Measurements from ENCODE around the gene TAOK3. TPM values are rescaled to one million over a fixed set of nuclear protein-coding genes. Genes with fewer than 3 reads are reported as not detected.
"Not testable (repeated sequence)": the region's sequence is repeated elsewhere in the genome, so short reads cannot be mapped to it uniquely, and the experiment has no call there.

The TAOK3 gene
- total RNA-seq, 1 experiment from 2014 or later: 17.7 TPM

GRCh38 chr12:118259079-118259478 is 113.6 kb downstream of the TAOK3 start:
- Mint-ChIP-seq H3K9me3 (ENCODE audit: unreplicated experiment) (no peaks in the 10 kb centered on the region), H3K4me3 (ENCODE audit: unreplicated experiment) (no peak overlapping the region), H3K27ac (ENCODE audit: unreplicated experiment) (no peak overlapping the region), H3K27me3 (ENCODE audit: insufficient read depth, unreplicated experiment) (no peaks in the 10 kb centered on the region), H3K36me3 (ENCODE audit: insufficient read depth, unreplicated experiment) (no peaks in the 10 kb centered on the region), H3K4me1 (ENCODE audit: low read depth, unreplicated experiment) (no peaks in the 10 kb centered on the region)
- H3K36me3 ChIP-seq (ENCODE audit: control insufficient read depth, insufficient read depth, low read length): no peaks in the 10 kb centered on the region
- TF ChIP-seq, protein P1, sequence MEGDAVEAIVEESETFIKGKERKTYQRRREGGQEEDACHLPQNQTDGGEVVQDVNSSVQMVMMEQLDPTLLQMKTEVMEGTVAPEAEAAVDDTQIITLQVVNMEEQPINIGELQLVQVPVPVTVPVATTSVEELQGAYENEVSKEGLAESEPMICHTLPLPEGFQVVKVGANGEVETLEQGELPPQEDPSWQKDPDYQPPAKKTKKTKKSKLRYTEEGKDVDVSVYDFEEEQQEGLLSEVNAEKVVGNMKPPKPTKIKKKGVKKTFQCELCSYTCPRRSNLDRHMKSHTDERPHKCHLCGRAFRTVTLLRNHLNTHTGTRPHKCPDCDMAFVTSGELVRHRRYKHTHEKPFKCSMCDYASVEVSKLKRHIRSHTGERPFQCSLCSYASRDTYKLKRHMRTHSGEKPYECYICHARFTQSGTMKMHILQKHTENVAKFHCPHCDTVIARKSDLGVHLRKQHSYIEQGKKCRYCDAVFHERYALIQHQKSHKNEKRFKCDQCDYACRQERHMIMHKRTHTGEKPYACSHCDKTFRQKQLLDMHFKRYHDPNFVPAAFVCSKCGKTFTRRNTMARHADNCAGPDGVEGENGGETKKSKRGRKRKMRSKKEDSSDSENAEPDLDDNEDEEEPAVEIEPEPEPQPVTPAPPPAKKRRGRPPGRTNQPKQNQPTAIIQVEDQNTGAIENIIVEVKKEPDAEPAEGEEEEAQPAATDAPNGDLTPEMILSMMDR (IDR thresholded peaks at IDR 0.05; ENCODE audit: insufficient read depth in 1 of 2, low read depth in 1 of 2, low read length in 1 of 2, severe bottlenecking in 1 of 2, unreplicated experiment in 1 of 2): no peak
- H3K27me3 ChIP-seq (replicated peaks; ENCODE audit: control insufficient read depth, insufficient read depth, low read length): no peaks in the 10 kb centered on the region
- H3K9me3 ChIP-seq: no peaks in the 10 kb centered on the region; the same call in 1 of the 2 replicates
- POLR2A ChIA-PET: no interaction called here
- H3K4me1 ChIP-seq: no peaks in the 10 kb centered on the region
- DNase-seq: no peak
- intact Hi-C loops (cut with micrococcal nuclease; ENCODE audit: unreplicated experiment): no loop called here
- no peak overlapping the region for H3K4me3 ChIP-seq (ENCODE audit: low read depth, low read length)
- BruUV-seq (replicated peaks): no TSS peak
- CTCF ChIA-PET: no interaction called here

DNA sequence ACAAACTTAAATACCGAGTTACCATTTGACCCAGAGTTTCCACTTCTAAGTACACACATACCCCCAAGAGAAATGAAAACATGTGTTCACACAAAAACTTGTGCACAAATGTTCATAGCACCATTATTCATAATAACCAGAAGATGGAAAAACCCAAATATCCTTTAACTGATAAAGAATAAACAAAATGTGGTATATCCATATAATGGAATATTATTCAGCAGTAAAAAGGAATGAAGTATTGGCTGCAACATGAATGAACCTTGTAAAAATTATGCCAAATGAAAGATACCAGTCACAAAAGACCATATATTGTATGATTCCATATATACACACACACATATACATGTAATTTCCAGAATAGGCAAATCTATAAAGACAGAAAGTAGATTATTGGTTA is 116.4 kb downstream of the TAOK3 start:
- Mint-ChIP-seq H3K9me3 (ENCODE audit: unreplicated experiment) (no peaks in the 10 kb centered on the region), H3K4me1 (ENCODE audit: low read depth, unreplicated experiment) (no peaks in the 10 kb centered on the region)

DNA sequence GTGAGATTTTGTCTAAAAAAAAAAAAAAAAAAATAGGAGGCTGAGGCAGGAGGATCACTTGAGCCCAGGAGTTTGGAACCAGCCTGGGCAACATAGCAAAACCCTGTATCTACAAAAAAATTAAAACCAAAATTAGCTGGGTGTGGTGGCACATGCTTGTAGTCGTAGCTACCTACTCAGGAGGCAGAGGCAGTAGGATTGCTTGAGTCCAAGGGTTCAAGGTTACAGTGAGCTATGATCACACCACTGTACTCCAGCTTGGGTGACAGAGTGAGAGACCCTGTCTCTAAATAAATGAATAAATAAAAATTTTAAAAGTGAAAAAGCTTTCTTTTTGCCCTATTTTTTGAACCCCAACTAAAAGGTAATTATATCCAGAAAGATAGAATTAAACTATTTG is 123.2 kb downstream of the TAOK3 start:
- H3K4me1 ChIP-seq: no peaks in the 10 kb centered on the region
- Mint-ChIP-seq H3K27me3 (ENCODE audit: insufficient read depth, unreplicated experiment) (no peaks in the 10 kb centered on the region), H3K27ac (ENCODE audit: unreplicated experiment) (no peak overlapping the region), H3K9me3 (ENCODE audit: unreplicated experiment) (no peaks in the 10 kb centered on the region), H3K4me3 (ENCODE audit: unreplicated experiment) (no peak overlapping the region), H3K36me3 (ENCODE audit: insufficient read depth, unreplicated experiment) (no peaks in the 10 kb centered on the region), H3K4me1 (ENCODE audit: low read depth, unreplicated experiment) (no peaks in the 10 kb centered on the region)
- no peaks in the 10 kb centered on the region for H3K27me3 ChIP-seq (replicated peaks; ENCODE audit: control insufficient read depth, insufficient read depth, low read length)
- no peak overlapping the region for H3K4me3 ChIP-seq (ENCODE audit: low read depth, low read length)
- TF ChIP-seq, protein P1 (IDR thresholded peaks at IDR 0.05; ENCODE audit: insufficient read depth in 1 of 2, low read depth in 1 of 2, low read length in 1 of 2, severe bottlenecking in 1 of 2, unreplicated experiment in 1 of 2): no peak
- no TSS peak for BruUV-seq (replicated peaks)
- no peak for DNase-seq
- CTCF ChIA-PET: interaction anchor here (0.6 kb wide), 1 partner anchor 126 kb away, joined by 4 read pairs; no protein-coding TSS in a partner anchor
- no peaks in the 10 kb centered on the region for H3K9me3 ChIP-seq
- POLR2A ChIA-PET: no interaction called here
- H3K36me3 ChIP-seq (ENCODE audit: control insufficient read depth, insufficient read depth, low read length): no peaks in the 10 kb centered on the region
- intact Hi-C loops (cut with micrococcal nuclease; ENCODE audit: unreplicated experiment): no loop called here

More for the DNA sequence above, 116.4 kb downstream of the TAOK3 start:
- TF ChIP-seq, protein P1 (IDR thresholded peaks at IDR 0.05; ENCODE audit: insufficient read depth in 1 of 2, low read depth in 1 of 2, low read length in 1 of 2, severe bottlenecking in 1 of 2, unreplicated experiment in 1 of 2): no peak
- Histone ChIP-seq H3K27me3 (replicated peaks; ENCODE audit: control insufficient read depth, insufficient read depth, low read length) (no peaks in the 10 kb centered on the region), H3K4me1 (no peaks in the 10 kb centered on the region), H3K9me3 (no peaks in the 10 kb centered on the region), H3K36me3 (ENCODE audit: control insufficient read depth, insufficient read depth, low read length) (no peaks in the 10 kb centered on the region), H3K4me3 (ENCODE audit: low read depth, low read length) (no peak overlapping the region)
- Mint-ChIP-seq H3K27ac (ENCODE audit: unreplicated experiment) (no peak overlapping the region), H3K4me3 (ENCODE audit: unreplicated experiment) (no peak overlapping the region), H3K27me3 (ENCODE audit: insufficient read depth, unreplicated experiment) (no peaks in the 10 kb centered on the region), H3K36me3 (ENCODE audit: insufficient read depth, unreplicated experiment) (no peaks in the 10 kb centered on the region)
- no peak for DNase-seq
- no TSS peak for BruUV-seq (replicated peaks)
- POLR2A ChIA-PET: no interaction called here
- CTCF ChIA-PET: no interaction called here
- intact Hi-C loops (cut with micrococcal nuclease; ENCODE audit: unreplicated experiment): no loop called here

GRCh38 chr12:118245886-118246285 is 126.8 kb downstream of the TAOK3 start:
- intact Hi-C loops (cut with micrococcal nuclease; ENCODE audit: unreplicated experiment); DNase-seq; H3K4me1 Mint-ChIP-seq (ENCODE audit: low read depth, unreplicated experiment); CTCF ChIA-PET; H3K9me3 Mint-ChIP-seq (ENCODE audit: unreplicated experiment); H3K27ac Mint-ChIP-seq (ENCODE audit: unreplicated experiment); H3K36me3 Mint-ChIP-seq (ENCODE audit: insufficient read depth, unreplicated experiment); H3K27me3 ChIP-seq (replicated peaks; ENCODE audit: control insufficient read depth, insufficient read depth, low read length); H3K4me1 ChIP-seq; H3K9me3 ChIP-seq; H3K36me3 ChIP-seq (ENCODE audit: control insufficient read depth, insufficient read depth, low read length); POLR2A ChIA-PET; H3K4me3 ChIP-seq (ENCODE audit: low read depth, low read length); H3K27me3 Mint-ChIP-seq (ENCODE audit: insufficient read depth, unreplicated experiment); BruUV-seq (replicated peaks); H3K4me3 Mint-ChIP-seq (ENCODE audit: unreplicated experiment): not testable (repeated sequence)
